H9 (cell line): ENCODE results near the gene ZNF365. TPM values are rescaled to one million over a fixed set of nuclear protein-coding genes. Genes with fewer than 3 reads are reported as not detected.

Experiments
- DNase-seq: peaks from one replicate; pipeline ENCODE4 v3.0.0-alpha.2; 2017
- H2AFZ ChIP-seq: one replicate; pipeline ENCODE4 v1.6.1; 2013; ENCODE audit warnings: mild to moderate bottlenecking, low read length, control low read depth, moderate library complexity
- H2AK5ac ChIP-seq: 2 replicates; pipeline ENCODE4 v1.6.1; 2013; ENCODE audit warnings: low read length, control low read depth, mixed read lengths; ENCODE audit not compliant: insufficient read length
- H2BK120ac ChIP-seq: one replicate; pipeline ENCODE4 v1.6.1; 2013; ENCODE audit warnings: low read depth, mild to moderate bottlenecking, low read length, control low read depth, inconsistent platforms; ENCODE audit not compliant: poor library complexity, severe bottlenecking
- H2BK12ac ChIP-seq: 2 replicates; pipeline ENCODE4 v1.6.1; 2013; ENCODE audit warnings: low read length, control low read depth, mixed read lengths, low read depth; ENCODE audit not compliant: insufficient read length
- H2BK15ac ChIP-seq: 2 replicates; pipeline ENCODE4 v1.6.1; 2013; ENCODE audit warnings: low read depth, low read length, control low read depth
- H2BK20ac ChIP-seq: one replicate; pipeline ENCODE4 v1.6.1; 2013; ENCODE audit warnings: low read depth, mild to moderate bottlenecking, low read length, control low read depth, inconsistent platforms; ENCODE audit not compliant: poor library complexity, severe bottlenecking
- H2BK5ac ChIP-seq: 2 replicates; pipeline ENCODE4 v1.6.1; 2013; ENCODE audit warnings: low read length, control low read depth, mixed read lengths; ENCODE audit not compliant: insufficient read length
- H3K14ac ChIP-seq: 2 replicates; pipeline ENCODE4 v1.6.1; 2013; ENCODE audit warnings: low read length, control low read depth; ENCODE audit not compliant: insufficient read depth
- H3K18ac ChIP-seq: 2 replicates; pipeline ENCODE4 v1.6.1; 2013; ENCODE audit warnings: low read depth, mild to moderate bottlenecking, mixed read lengths, low read length, control low read depth; ENCODE audit not compliant: insufficient read length
- H3K23ac ChIP-seq: 2 replicates; pipeline ENCODE4 v1.6.1; 2013; ENCODE audit warnings: low read length, control low read depth, mixed read lengths, low read depth; ENCODE audit not compliant: insufficient read length
- H3K23me2 ChIP-seq: 2 replicates; pipeline ENCODE4 v1.6.1; 2013; ENCODE audit warnings: low read depth, mild to moderate bottlenecking, mixed read lengths, low read length, control low read depth; ENCODE audit not compliant: insufficient read length, poor library complexity, severe bottlenecking
- H3K27ac ChIP-seq: 2 replicates; pipeline ENCODE4 v1.5.1; 2013; ENCODE audit warnings: low read length, control low read depth, mixed read lengths, low read depth; ENCODE audit not compliant: insufficient read length
- H3K27me3 ChIP-seq: 2 replicates; pipeline ENCODE4 v1.6.1; 2013; ENCODE audit warnings: low read length, control low read depth, inconsistent platforms; ENCODE audit not compliant: insufficient read depth
- H3K4ac ChIP-seq: 2 replicates; pipeline ENCODE4 v1.6.1; 2013; ENCODE audit warnings: low read depth, mild to moderate bottlenecking, control low read depth, inconsistent platforms, low read length, moderate library complexity
- H3K4me1 ChIP-seq: 2 replicates; pipeline ENCODE4 v1.6.1; 2013; ENCODE audit warnings: low read length, control low read depth, inconsistent platforms; ENCODE audit not compliant: insufficient read depth
- H3K4me2 ChIP-seq: 2 replicates; pipeline ENCODE4 v1.6.1; 2013; ENCODE audit warnings: low read length, control low read depth, mixed read lengths; ENCODE audit not compliant: insufficient read length, insufficient read depth
- H3K56ac ChIP-seq: 2 replicates; pipeline ENCODE4 v1.6.1; 2013; ENCODE audit warnings: low read depth, mild to moderate bottlenecking, mixed read lengths, low read length, control low read depth; ENCODE audit not compliant: insufficient read length
- H3K79me1 ChIP-seq: 2 replicates; pipeline ENCODE4 v1.6.1; 2013; ENCODE audit warnings: low read depth, mild to moderate bottlenecking, moderate library complexity, low read length, control low read depth, inconsistent platforms; ENCODE audit not compliant: insufficient read depth, poor library complexity, severe bottlenecking
- H3K79me2 ChIP-seq: 2 replicates; pipeline ENCODE4 v1.6.1; 2013; ENCODE audit warnings: low read length, control low read depth, inconsistent platforms; ENCODE audit not compliant: insufficient read depth
- H3K9ac ChIP-seq: 2 replicates; pipeline ENCODE4 v1.6.1; 2013; ENCODE audit warnings: low read length, control low read depth, mixed read lengths; ENCODE audit not compliant: insufficient read length; ENCODE audit errors: extremely low read depth
- H3K9me3 ChIP-seq: one replicate; pipeline ENCODE4 v1.6.1; 2013; ENCODE audit warnings: low read depth, low read length, inconsistent platforms; ENCODE audit not compliant: control insufficient read depth
- H3T11ph ChIP-seq: one replicate; pipeline ENCODE4 v1.6.1; 2013; ENCODE audit warnings: mild to moderate bottlenecking, low read length, control low read depth, inconsistent platforms
- H4K20me1 ChIP-seq: one replicate; pipeline ENCODE4 v1.6.1; 2013; ENCODE audit not compliant: control insufficient read depth, insufficient read length, insufficient read depth
- H4K5ac ChIP-seq: 2 replicates; pipeline ENCODE4 v1.6.1; 2013; ENCODE audit warnings: low read depth, mild to moderate bottlenecking, mixed read lengths, low read length, control low read depth; ENCODE audit not compliant: insufficient read length
- H4K8ac ChIP-seq: replicated peaks from 2 replicates; pipeline ENCODE4 v1.6.1; 2013; ENCODE audit warnings: low read length, control low read depth, mixed read lengths, low read depth; ENCODE audit not compliant: insufficient read length
- H4K91ac ChIP-seq: 2 replicates; pipeline ENCODE4 v1.6.1; 2013; ENCODE audit warnings: low read depth, mild to moderate bottlenecking, moderate library complexity, mixed read lengths, low read length, control low read depth; ENCODE audit not compliant: insufficient read length
- H3K27ac Mint-ChIP-seq, 3 experiments: 2 replicates in 2 of 3; 3 replicates in 1 of 3; pipeline ENCODE4 v1.8.0; 2020 to 2021; ENCODE audit warnings: mixed read lengths in 3 of 3, mild to moderate bottlenecking in 1 of 3, moderate library complexity in 1 of 3
- H3K27me3 Mint-ChIP-seq: 2 replicates; pipeline ENCODE4 v1.8.0; 2021; ENCODE audit warnings: low read depth, mild to moderate bottlenecking, moderate library complexity, mixed read lengths
- H3K36me3 Mint-ChIP-seq, 3 experiments: 2 replicates in 2 of 3; 3 replicates in 1 of 3; pipeline ENCODE4 v1.8.0; 2020 to 2021; ENCODE audit warnings: low read depth in 3 of 3, mixed read lengths in 3 of 3; ENCODE audit not compliant: insufficient read depth in 1 of 3
- H3K4me1 Mint-ChIP-seq, 2 experiments: 2 replicates each; pipeline ENCODE4 v1.8.0; 2020; ENCODE audit warnings: mixed read lengths in 2 of 2
- H3K4me3 Mint-ChIP-seq, 2 experiments: 2 replicates in 1 of 2; 3 replicates in 1 of 2; pipeline ENCODE4 v1.8.0; 2020 to 2021; ENCODE audit warnings: mild to moderate bottlenecking in 2 of 2, mixed read lengths in 2 of 2, moderate library complexity in 1 of 2
- H3K9me3 Mint-ChIP-seq, 2 experiments: 2 replicates in 1 of 2; 3 replicates in 1 of 2; pipeline ENCODE4 v1.8.0; 2020; ENCODE audit warnings: mild to moderate bottlenecking in 2 of 2, mixed read lengths in 2 of 2, moderate library complexity in 1 of 2
- CTCF ChIP-seq: fragments of 200-600 bp; sonication (generic); conservative IDR thresholded peaks from 3 replicates; pipeline ENCODE4 v1.8.0; 2021; ENCODE audit warnings: antibody characterized with exemption, mild to moderate bottlenecking
- WGBS: extraction: QIAGEN DNeasy Blood & Tissue Kit; methylation state at CpG from one replicate; pipeline ENCODE4 v1.1.7; 2013; ENCODE audit warnings: missing lambda C conversion rate, low lambda C conversion rate, mixed read lengths; ENCODE audit not compliant: insufficient read length; ENCODE audit errors: extremely low coverage; 5-methylcytosine and 5-hydroxymethylcytosine counted together
- total RNA-seq: library from RNA; stranded (reverse); gene quantifications from 2 replicates; pipeline ENCODE4 v1.2.1, GENCODE V29; 2021

Gene ZNF365
- total RNA-seq, 1 experiment from 2014 or later, result 0.59 TPM

GRCh38 chr10:62451611-62451975 is 77.4 kb downstream of the ZNF365 start:
- Histone ChIP-seq H3T11ph (no peak overlapping the region), H3K14ac (no peak overlapping the region), H3K9me3 (no peaks in the 10 kb centered on the region), H3K23me2 (no peaks in the 10 kb centered on the region), H3K79me2 (no peaks in the 10 kb centered on the region), H3K4me2 (no peak overlapping the region), H2BK20ac (no peak overlapping the region), H3K4ac (no peak overlapping the region), H4K8ac (no peak overlapping the region), H2BK15ac (no peak overlapping the region), H3K27ac (no peak overlapping the region), H3K4me1 (no peaks in the 10 kb centered on the region), H3K79me1 (no peaks in the 10 kb centered on the region), H2AK5ac (no peak overlapping the region), H4K5ac (no peak overlapping the region), H4K91ac (no peak overlapping the region), H2AFZ (no peak overlapping the region), H3K9ac (no peak overlapping the region), H3K27me3 (no peaks in the 10 kb centered on the region), H2BK5ac (no peak overlapping the region), H2BK120ac (no peak overlapping the region), H3K56ac (no peak overlapping the region), H3K18ac (no peak overlapping the region), H2BK12ac (no peak overlapping the region), H3K23ac (no peak overlapping the region), H4K20me1 (no peaks in the 10 kb centered on the region)
- no peak overlapping the region for H3K4me3 Mint-ChIP-seq
- H3K36me3 Mint-ChIP-seq, result no peaks in the 10 kb centered on the region
- no peaks in the 10 kb centered on the region; the same call in none of the 2 replicates for H3K27me3 Mint-ChIP-seq
- DNase-seq, result no peak
- no CpG with 5 or more reads among the region's 2 CpGs for WGBS
- H3K9me3 Mint-ChIP-seq, result peaks cover 0 to 4% of the 10 kb centered on the region in 2 experiments; a peak in 2 of 5 replicates
- TF ChIP-seq CTCF, result no peak
- no peaks in the 10 kb centered on the region for H3K4me1 Mint-ChIP-seq
- no peak overlapping the region for H3K27ac Mint-ChIP-seq

Other genes starting within 250 kb of the ZNF365 start
- gene RTKN2, start 105.5 kb upstream of the ZNF365 start, total RNA-seq, result 14.4 and 14.5 TPM in 2 replicates